ENCODE data around the gene MDM1. TPM values are rescaled to one million over a fixed set of nuclear protein-coding genes. Genes with fewer than 3 reads are reported as not detected.

Gene MDM1
- total and polyA plus RNA-seq, 2 of the 13 experiments (the other 11 are each of a cell fraction or from before 2014, with no cell fraction given): 4.6 to 15.2 TPM

GRCh38 chr12:68344126-68344525 lies 12.0 kb upstream of the MDM1 start (continued):
- TF ChIP-seq THAP9 (CRISPR knock-in tag; IDR thresholded peaks at IDR 0.05; ENCODE audit: borderline replicate concordance): no peak
- no peak for TF ChIP-seq SKI (IDR thresholded peaks at IDR 0.05; ENCODE audit: partially characterized antibody)
- no peak for TF ChIP-seq ZNF33B (CRISPR knock-in tag; IDR thresholded peaks at IDR 0.05)
- no peak for TF ChIP-seq ZNF235 (CRISPR knock-in tag; IDR thresholded peaks at IDR 0.05; ENCODE audit: borderline replicate concordance)
- TF ChIP-seq TEF (CRISPR knock-in tag; IDR thresholded peaks at IDR 0.05): no peak
- TF ChIP-seq MIXL1 (CRISPR knock-in tag; IDR thresholded peaks at IDR 0.05): peak; percentile 59; the same call in 1 of the 2 replicates
- peak; percentile 79 for TF ChIP-seq HDAC2 (CRISPR knock-in tag; IDR thresholded peaks at IDR 0.05)
- no peak for TF ChIP-seq MZF1 (CRISPR knock-in tag; IDR thresholded peaks at IDR 0.05; ENCODE audit: borderline replicate concordance)
- peak; percentile 71; the same call in 1 of the 2 replicates for TF ChIP-seq ZNF281 (CRISPR knock-in tag; IDR thresholded peaks at IDR 0.05; ENCODE audit: borderline replicate concordance)
- no peak for TF ChIP-seq EEA1 (CRISPR knock-in tag; IDR thresholded peaks at IDR 0.05; ENCODE audit: borderline replicate concordance)
- no peak for TF ChIP-seq RFXAP (CRISPR knock-in tag; IDR thresholded peaks at IDR 0.05; ENCODE audit: borderline replicate concordance)
- TF ChIP-seq HDAC6 (IDR thresholded peaks at IDR 0.05; ENCODE audit: low read depth, low read length): no peak
- peak; percentile 29; the same call in 1 of the 2 replicates for TF ChIP-seq NCOR1 (IDR thresholded peaks at IDR 0.05; ENCODE audit: borderline replicate concordance, low read length)
- peak; percentile 91 for TF ChIP-seq FOXP4 (CRISPR knock-in tag; IDR thresholded peaks at IDR 0.05)
- no peak for TF ChIP-seq TCF12 (IDR thresholded peaks at IDR 0.05)
- no peak for TF ChIP-seq TCF12 (CRISPR knock-in tag; IDR thresholded peaks at IDR 0.05)
- no peak for TF ChIP-seq HINFP (CRISPR knock-in tag; IDR thresholded peaks at IDR 0.05; ENCODE audit: low read depth)
- TF ChIP-seq KLF9 (CRISPR knock-in tag; IDR thresholded peaks at IDR 0.05; ENCODE audit: low read depth): no peak
- no peak for TF ChIP-seq RORA (CRISPR knock-in tag; IDR thresholded peaks at IDR 0.05)
- no peak for TF ChIP-seq SATB2 (CRISPR knock-in tag; IDR thresholded peaks at IDR 0.05)
- TF ChIP-seq ZNF292 (CRISPR knock-in tag; IDR thresholded peaks at IDR 0.05; ENCODE audit: borderline replicate concordance, low read depth): no peak
